Measurements from ENCODE around the gene CORIN.

Gene CORIN

DNA sequence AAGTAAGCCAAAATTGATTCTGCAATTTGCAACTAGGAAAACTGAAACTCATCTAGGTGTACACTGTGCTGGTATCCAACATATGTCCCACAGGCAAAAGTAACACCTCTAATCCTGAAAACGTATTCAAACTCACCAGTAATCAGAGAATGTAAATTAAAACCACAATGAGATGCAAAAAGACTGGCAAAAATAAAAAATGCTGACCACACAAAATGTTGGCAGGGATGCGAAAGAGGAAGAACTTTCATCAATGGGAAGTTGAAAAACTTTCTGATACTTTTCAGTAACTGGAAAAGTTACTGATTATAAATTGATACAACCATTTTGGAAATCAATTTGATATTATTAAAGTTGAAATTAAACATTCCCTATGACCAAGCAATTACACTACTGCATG, 20.1 kb upstream of the CORIN start (continued):
- TF ChIP-seq, protein P1, sequence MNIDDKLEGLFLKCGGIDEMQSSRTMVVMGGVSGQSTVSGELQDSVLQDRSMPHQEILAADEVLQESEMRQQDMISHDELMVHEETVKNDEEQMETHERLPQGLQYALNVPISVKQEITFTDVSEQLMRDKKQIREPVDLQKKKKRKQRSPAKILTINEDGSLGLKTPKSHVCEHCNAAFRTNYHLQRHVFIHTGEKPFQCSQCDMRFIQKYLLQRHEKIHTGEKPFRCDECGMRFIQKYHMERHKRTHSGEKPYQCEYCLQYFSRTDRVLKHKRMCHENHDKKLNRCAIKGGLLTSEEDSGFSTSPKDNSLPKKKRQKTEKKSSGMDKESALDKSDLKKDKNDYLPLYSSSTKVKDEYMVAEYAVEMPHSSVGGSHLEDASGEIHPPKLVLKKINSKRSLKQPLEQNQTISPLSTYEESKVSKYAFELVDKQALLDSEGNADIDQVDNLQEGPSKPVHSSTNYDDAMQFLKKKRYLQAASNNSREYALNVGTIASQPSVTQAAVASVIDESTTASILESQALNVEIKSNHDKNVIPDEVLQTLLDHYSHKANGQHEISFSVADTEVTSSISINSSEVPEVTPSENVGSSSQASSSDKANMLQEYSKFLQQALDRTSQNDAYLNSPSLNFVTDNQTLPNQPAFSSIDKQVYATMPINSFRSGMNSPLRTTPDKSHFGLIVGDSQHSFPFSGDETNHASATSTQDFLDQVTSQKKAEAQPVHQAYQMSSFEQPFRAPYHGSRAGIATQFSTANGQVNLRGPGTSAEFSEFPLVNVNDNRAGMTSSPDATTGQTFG (tag by site-specific recombination; IDR thresholded peaks at IDR 0.05; ENCODE audit: borderline replicate concordance) = no peak
- TF ChIP-seq HOXD13 (CRISPR knock-in tag; IDR thresholded peaks at IDR 0.05; ENCODE audit: borderline replicate concordance) (no peak), ZNF704 (tag by site-specific recombination; IDR thresholded peaks at IDR 0.05) (no peak), ZNF791 (tag by site-specific recombination; IDR thresholded peaks at IDR 0.05) (no peak), ZNF658 (tag by site-specific recombination; IDR thresholded peaks at IDR 0.05) (no peak), ZNF785 (tag by site-specific recombination; IDR thresholded peaks at IDR 0.05) (no peak), ZNF48 (tag by site-specific recombination; IDR thresholded peaks at IDR 0.05) (no peak), ZFP69B (tag by site-specific recombination; IDR thresholded peaks at IDR 0.05) (no peak), ZNF530 (tag by site-specific recombination; IDR thresholded peaks at IDR 0.05; ENCODE audit: low read depth) (no peak), ZNF354C (tag by site-specific recombination; IDR thresholded peaks at IDR 0.05; ENCODE audit: borderline replicate concordance, low read depth) (no peak)
- TF ChIP-seq, protein P2, sequence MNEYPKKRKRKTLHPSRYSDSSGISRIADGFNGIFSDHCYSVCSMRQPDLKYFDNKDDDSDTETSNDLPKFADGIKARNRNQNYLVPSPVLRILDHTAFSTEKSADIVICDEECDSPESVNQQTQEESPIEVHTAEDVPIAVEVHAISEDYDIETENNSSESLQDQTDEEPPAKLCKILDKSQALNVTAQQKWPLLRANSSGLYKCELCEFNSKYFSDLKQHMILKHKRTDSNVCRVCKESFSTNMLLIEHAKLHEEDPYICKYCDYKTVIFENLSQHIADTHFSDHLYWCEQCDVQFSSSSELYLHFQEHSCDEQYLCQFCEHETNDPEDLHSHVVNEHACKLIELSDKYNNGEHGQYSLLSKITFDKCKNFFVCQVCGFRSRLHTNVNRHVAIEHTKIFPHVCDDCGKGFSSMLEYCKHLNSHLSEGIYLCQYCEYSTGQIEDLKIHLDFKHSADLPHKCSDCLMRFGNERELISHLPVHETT (tag by site-specific recombination; IDR thresholded peaks at IDR 0.05) = no peak
- TF ChIP-seq, protein P3, sequence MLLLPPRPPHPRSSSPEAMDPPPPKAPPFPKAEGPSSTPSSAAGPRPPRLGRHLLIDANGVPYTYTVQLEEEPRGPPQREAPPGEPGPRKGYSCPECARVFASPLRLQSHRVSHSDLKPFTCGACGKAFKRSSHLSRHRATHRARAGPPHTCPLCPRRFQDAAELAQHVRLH (tag by site-specific recombination; IDR thresholded peaks at IDR 0.05) = no peak

- no peak overlapping the region for H3K27ac ChIP-seq (ENCODE audit: extremely low read depth, low read depth, low read length)
- H3K9me3 ChIP-seq (ENCODE audit: control insufficient read depth, insufficient read depth, low read depth, low read length) = no peaks in the 10 kb centered on the region
- ChIA-PET POLR2A (no interaction called here), CTCF (interaction anchor here (0.7 kb wide), 1 partner anchor 152 kb away, joined by 3 read pairs; no protein-coding TSS in a partner anchor)
- no peak overlapping the region for H3K4me3 ChIP-seq (ENCODE audit: low read depth, low read length)
- TF ChIP-seq OVOL3 (tag by site-specific recombination; IDR thresholded peaks at IDR 0.05) = no peak
- no peak for TF ChIP-seq ZNF211 (tag by site-specific recombination; IDR thresholded peaks at IDR 0.05; ENCODE audit: low read depth)
- peaks cover 0 to 27% of the 10 kb centered on the region in 2 experiments; a peak in 1 of 3 replicates for H3K36me3 ChIP-seq (ENCODE audit: control insufficient read depth in 2 of 2, insufficient read depth in 1 of 2, low read length in 2 of 2)
- no peaks in the 10 kb centered on the region for H3K4me1 ChIP-seq (ENCODE audit: control insufficient read depth, insufficient read depth, low read length)
Measured at GRCh38 chr4:47856713-47857112, 18.8 kb upstream of the CORIN start.

- H3K36me3 ChIP-seq (ENCODE audit: control insufficient read depth in 2 of 2, insufficient read depth in 1 of 2, low read length in 2 of 2) = peaks cover 3 to 35% of the 10 kb centered on the region in 2 experiments; a peak in 1 of 3 replicates
- ChIA-PET CTCF (no interaction called here), POLR2A (no interaction called here)
- H3K27ac ChIP-seq (ENCODE audit: extremely low read depth, low read depth, low read length) = no peak overlapping the region
- no peak overlapping the region for H3K4me3 ChIP-seq (ENCODE audit: low read depth, low read length)
- no peaks in the 10 kb centered on the region for H3K4me1 ChIP-seq (ENCODE audit: control insufficient read depth, insufficient read depth, low read length)
- no peaks in the 10 kb centered on the region for H3K9me3 ChIP-seq (ENCODE audit: control insufficient read depth, insufficient read depth, low read depth, low read length)
- no peak for TF ChIP-seq ZNF169 (tag by site-specific recombination; IDR thresholded peaks at IDR 0.05)
- no peak for TF ChIP-seq ZNF138 (tag by site-specific recombination; IDR thresholded peaks at IDR 0.05; ENCODE audit: borderline replicate concordance)
- TF ChIP-seq SP2 (tag by site-specific recombination; IDR thresholded peaks at IDR 0.05) = no peak
- TF ChIP-seq ZNF596 (tag by site-specific recombination; IDR thresholded peaks at IDR 0.05) = no peak
- TF ChIP-seq ZBTB6 (tag by site-specific recombination; IDR thresholded peaks at IDR 0.05) = no peak
- TF ChIP-seq ZNF837 (tag by site-specific recombination; IDR thresholded peaks at IDR 0.05) = no peak
- TF ChIP-seq ZNF561 (tag by site-specific recombination; IDR thresholded peaks at IDR 0.05; ENCODE audit: borderline replicate concordance) = no peak
- TF ChIP-seq ZNF423 (tag by site-specific recombination; IDR thresholded peaks at IDR 0.05) = no peak
- no peak for TF ChIP-seq ZNF514 (tag by site-specific recombination; IDR thresholded peaks at IDR 0.05)
- TF ChIP-seq, protein P4, sequence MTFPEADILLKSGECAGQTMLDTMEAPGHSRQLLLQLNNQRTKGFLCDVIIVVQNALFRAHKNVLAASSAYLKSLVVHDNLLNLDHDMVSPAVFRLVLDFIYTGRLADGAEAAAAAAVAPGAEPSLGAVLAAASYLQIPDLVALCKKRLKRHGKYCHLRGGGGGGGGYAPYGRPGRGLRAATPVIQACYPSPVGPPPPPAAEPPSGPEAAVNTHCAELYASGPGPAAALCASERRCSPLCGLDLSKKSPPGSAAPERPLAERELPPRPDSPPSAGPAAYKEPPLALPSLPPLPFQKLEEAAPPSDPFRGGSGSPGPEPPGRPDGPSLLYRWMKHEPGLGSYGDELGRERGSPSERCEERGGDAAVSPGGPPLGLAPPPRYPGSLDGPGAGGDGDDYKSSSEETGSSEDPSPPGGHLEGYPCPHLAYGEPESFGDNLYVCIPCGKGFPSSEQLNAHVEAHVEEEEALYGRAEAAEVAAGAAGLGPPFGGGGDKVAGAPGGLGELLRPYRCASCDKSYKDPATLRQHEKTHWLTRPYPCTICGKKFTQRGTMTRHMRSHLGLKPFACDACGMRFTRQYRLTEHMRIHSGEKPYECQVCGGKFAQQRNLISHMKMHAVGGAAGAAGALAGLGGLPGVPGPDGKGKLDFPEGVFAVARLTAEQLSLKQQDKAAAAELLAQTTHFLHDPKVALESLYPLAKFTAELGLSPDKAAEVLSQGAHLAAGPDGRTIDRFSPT (tag by site-specific recombination; IDR thresholded peaks at IDR 0.05) = no peak
- no peak for TF ChIP-seq ZNF366 (tag by site-specific recombination; conservative IDR thresholded peaks at IDR 0.05)
Measured at GRCh38 chr4:47855350-47855749, 17.5 kb upstream of the CORIN start.
